Activated naive CD4-positive, alpha-beta T cell (primary cell): ENCODE measurements around the gene SLC29A1.

Source experiments
- DNase-seq, 4 experiments: peaks; one replicate each; lab custom pipeline; 2025; lab: John Stamatoyannopoulos, UW

SLC29A1 gene

DNA sequence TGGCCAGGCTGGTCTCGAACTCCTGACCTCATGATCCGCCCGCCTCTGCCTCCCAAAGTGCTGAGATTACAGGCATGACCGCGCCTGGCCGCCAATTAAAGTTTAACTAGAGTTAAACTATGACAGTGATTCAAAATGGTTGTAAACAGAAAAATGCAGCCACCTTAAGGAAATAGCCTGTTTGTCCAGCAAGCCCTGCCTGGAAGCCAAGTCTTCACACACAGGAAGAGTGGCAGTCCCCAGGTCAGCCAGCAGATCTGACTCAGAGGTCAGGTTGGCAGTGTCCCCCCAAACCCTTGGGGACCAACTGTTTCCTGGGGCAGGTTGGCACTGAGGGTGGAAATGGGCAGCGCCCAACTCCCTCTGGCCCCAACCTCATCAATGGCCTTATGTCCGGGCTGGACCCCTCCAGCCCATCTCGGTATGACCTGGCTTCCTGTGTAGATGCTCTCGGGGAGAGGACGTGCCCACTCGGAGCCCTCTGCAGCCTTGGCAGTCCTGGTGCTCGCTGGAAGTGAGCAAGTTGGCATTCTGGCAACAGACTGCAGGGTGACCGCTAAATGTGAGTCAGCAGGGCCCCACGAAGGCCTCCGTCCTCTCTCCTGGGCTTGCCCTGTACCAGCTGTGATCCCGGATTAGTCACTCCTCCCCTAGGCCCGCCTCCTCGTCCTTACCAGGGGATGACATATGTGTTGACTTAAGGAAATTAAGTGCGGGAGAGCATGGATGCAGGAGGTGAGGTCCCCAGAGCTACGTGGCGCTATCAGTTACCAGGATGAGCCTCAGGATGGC lies 13.8 kb downstream of the SLC29A1 start:
- DNase-seq = peak in 1 of 4 experiments; percentile 33

GRCh38 chr6:44237813-44238433 lies 14.5 kb downstream of the SLC29A1 start:
- DNase-seq = peak; percentile 44 to 76 (median 54)

- no peak for DNase-seq
Observed at GRCh38 chr6:44238687-44239350, 15.4 kb downstream of the SLC29A1 start.

GRCh38 chr6:44243345-44243744 lies 19.9 kb downstream of the SLC29A1 start:
- DNase-seq = no peak

DNA sequence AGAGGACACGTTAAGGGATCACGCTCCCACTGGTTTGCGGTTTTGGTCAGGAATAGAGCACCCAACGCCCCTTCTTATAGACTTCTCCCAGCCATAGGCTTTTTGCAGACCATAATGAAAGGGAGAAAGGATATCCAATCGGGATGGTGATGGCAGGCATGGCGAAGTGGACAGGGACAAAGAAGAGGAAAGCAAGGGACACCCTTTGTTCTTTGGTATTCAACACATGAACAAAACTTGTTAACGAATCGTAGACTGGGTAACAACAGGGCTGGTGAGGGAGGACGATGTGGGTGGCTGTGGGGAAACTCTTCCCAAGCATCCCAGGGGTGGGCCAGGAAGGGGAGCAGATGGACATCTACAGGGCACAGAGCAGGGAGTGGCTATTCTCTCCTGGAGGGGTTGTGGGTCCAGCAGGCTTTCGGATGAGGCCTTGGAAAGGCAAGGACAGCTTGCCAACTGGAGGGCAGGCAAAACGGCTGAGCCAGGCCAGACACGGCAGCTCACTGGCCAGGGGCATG lies 22.1 kb downstream of the SLC29A1 start:
- no peak for DNase-seq

- DNase-seq = peak; percentile 63 to 75 (median 72)
Observed at GRCh38 chr6:44245912-44246662, 22.7 kb downstream of the SLC29A1 start.

GRCh38 chr6:44246663-44247337 lies 23.4 kb downstream of the SLC29A1 start, which contains the start of gene HSP90AB1:
HSP90AB1 (plus strand) TSS chr6:44247101; CDS start chr6:44248630, 1,529 bp downstream.
- peak; percentile 87 to 91 (median 89) for DNase-seq

DNA sequence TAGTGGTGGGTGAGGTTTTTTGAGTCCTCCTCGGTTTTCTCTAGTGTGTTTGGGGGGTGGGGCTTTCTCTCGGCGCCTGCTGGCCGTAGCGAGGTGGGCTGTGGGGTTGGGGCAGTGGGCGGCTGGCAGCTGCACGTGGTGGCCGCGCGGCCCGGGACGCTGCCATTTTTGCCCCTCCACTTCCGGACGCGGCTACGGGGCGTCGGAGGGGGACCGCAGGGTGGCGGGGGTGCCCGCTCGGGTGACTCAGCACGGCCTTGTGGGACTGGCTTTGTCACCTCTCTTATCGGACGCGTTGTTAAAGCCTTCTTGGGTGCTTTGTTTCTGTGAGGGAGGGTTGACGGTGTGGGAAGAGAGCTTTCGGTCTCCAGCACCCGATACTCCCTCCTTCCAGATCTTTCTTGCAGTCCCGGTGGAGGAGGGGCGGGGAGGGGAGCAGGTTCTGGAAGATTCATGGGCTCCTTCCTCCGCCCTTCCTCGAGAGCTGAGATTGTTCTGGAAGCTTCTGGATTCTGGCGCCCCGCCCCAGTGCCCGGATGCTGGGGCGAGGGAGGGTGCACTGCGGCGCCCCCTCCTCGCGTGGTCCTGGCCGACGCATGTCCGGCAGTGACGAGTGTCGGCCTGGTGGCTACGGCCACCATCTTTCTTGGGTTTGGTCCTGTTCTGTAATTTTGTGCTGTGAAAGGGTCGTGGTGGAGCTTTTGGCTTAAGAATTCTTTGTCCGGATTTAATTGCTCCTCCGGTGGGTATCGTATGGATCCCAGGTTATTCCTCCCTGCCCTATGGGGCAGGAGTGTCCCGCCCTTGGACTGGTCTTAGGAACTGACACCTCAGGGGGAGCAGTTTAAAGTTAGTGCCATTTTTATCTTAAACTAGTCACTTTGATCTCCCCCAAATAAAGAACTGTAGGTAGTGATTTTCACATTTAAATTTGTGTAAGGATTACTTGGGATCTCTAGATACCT lies 24.2 kb downstream of the SLC29A1 start:
- peak; percentile 66 to 86 (median 79) for DNase-seq

- DNase-seq = no peak
Observed at GRCh38 chr6:44248579-44248978, 25.2 kb downstream of the SLC29A1 start.

DNA sequence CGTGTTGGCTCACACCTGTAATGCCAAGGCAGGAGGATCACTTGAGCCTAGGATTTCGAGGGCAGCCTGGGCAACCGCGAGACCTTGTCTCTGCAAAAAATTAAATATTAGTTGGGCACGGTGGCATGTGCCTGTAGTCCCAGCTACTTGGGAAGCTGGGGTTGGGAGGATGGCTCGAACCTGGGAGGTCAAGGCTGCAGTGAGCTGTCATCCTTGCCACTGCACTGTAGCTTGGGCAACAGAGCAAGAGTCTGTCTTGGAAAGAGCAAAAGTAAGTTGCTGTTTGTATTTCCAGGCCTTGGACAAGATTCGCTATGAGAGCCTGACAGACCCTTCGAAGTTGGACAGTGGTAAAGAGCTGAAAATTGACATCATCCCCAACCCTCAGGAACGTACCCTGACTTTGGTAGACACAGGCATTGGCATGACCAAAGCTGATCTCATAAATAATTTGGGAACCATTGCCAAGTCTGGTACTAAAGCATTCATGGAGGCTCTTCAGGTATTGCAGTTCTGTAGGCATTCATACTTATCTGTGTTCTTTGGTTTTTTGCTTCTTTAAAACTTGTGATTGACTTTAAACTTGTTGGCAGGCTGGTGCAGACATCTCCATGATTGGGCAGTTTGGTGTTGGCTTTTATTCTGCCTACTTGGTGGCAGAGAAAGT lies 25.8 kb downstream of the SLC29A1 start:
- no peak for DNase-seq

- DNase-seq = no peak
Observed at GRCh38 chr6:44250067-44250717, 26.8 kb downstream of the SLC29A1 start.

- DNase-seq = no peak
Observed at GRCh38 chr6:44250718-44251123, 27.3 kb downstream of the SLC29A1 start.

- DNase-seq = no peak
Observed at GRCh38 chr6:44251576-44252524, 28.5 kb downstream of the SLC29A1 start.

DNA sequence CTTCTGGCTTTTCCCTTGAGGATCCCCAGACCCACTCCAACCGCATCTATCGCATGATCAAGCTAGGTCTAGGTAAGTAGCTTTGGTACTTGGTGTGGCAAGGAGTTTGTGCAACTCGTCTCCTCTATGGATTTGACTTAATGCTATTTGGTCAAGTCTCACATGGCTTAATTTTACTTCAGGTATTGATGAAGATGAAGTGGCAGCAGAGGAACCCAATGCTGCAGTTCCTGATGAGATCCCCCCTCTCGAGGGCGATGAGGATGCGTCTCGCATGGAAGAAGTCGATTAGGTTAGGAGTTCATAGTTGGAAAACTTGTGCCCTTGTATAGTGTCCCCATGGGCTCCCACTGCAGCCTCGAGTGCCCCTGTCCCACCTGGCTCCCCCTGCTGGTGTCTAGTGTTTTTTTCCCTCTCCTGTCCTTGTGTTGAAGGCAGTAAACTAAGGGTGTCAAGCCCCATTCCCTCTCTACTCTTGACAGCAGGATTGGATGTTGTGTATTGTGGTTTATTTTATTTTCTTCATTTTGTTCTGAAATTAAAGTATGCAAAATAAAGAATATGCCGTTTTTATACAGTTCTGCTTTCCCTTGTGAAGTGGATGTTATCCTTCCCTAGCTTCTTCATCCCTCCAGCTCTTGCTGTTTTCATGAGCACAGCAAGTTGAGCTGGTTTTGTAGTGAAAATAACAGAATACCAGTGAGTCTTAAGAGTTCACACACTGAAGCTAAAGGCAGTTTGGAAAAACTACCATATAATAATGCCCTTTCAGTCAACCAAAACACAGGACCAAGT lies 30.1 kb downstream of the SLC29A1 start:
- DNase-seq = peak in 3 of 4 experiments; percentile 12 to 43 (median 24)

DNA sequence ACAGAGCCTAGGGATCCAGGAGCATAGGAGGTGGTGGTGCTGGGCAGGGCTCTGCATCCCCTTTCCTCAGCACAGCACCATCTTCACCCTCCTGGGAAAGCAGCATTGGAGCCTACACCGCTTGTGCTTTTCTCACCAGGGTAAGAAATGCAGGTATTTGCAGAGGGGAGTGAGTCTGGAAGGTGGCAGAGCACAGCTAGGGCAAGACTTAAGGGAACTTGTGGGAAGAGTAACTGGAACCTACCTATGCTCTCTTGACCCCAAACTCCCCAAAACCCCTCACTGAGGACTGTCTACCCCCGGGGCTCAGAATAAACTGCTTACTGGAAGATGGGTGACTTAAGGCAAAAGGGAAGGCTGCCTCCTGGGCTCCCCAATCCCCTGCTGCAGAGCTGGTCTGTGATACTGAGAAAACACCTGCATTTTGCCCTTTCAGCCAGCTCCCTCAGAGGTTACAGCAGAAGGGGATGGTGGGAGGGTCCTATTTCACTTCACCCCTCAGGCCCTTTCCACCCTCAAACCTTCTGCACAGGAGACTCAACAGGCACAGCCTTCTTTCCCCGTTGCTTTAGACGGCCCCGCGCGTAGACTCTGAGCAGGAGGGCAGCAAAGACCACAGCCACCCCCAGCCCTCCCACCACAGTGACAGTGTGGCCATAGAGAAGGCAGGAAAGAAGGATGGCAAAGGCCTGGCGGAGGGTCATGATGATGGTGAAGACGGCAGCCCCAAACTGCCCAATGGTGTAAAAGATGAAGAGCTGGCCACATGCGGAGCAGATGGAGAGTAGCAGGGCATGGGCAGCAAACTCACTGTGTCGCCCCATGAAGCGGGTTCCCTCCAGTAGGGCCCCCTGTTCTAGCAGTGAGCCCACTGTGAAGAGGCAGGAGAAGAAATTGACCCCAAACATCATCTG lies 31.1 kb downstream of the SLC29A1 start:
- no peak for DNase-seq
